GM23338 (cell line): ENCODE measurements around the gene ETHE1. TPM values are rescaled to one million over a fixed set of nuclear protein-coding genes. Genes with fewer than 3 reads are reported as not detected.

ENCODE experiments used
- CREB1 ChIP-seq: fragments of 250-450 bp; sonication (Bioruptor Pico); IDR thresholded peaks from 2 replicates; pipeline ENCODE4 v1.5.0; 2020; ENCODE audit warnings: low read depth, mild to moderate bottlenecking, moderate library complexity
- CTCF ChIP-seq, 2 experiments: fragments of 200-600 bp in 1 of 2; sonication (generic) in 1 of 2; conservative IDR thresholded peaks; 2 replicates each; pipeline versions ENCODE4 v1.5.1 to v1.6.1; 2016 to 2017; ENCODE audit warnings: antibody characterized with exemption in 2 of 2, low read depth in 2 of 2, mild to moderate bottlenecking in 2 of 2, moderate library complexity in 1 of 2
- ETS1 ChIP-seq: IDR thresholded peaks from 2 replicates; pipeline ENCODE4 v1.6.1; 2016; ENCODE audit warnings: antibody characterized with exemption
- EZH2 ChIP-seq: fragments of 200-600 bp; sonication (generic); IDR thresholded peaks from one replicate; pipeline ENCODE4 v1.8.0; 2017; ENCODE audit warnings: antibody characterized with exemption, mild to moderate bottlenecking, low read depth; ENCODE audit not compliant: unreplicated experiment
- EZH2phosphoT487 ChIP-seq: fragments of 200-600 bp; sonication (generic); IDR thresholded peaks from one replicate; pipeline ENCODE4 v1.8.1; 2018; ENCODE audit warnings: antibody characterized with exemption; ENCODE audit not compliant: unreplicated experiment
- NANOG ChIP-seq: IDR thresholded peaks from 2 replicates; pipeline ENCODE4 v1.6.1; 2016; ENCODE audit warnings: antibody characterized with exemption, borderline replicate concordance
- POLR2AphosphoS5 ChIP-seq: IDR thresholded peaks from 2 replicates; pipeline ENCODE4 v1.6.1; 2016; ENCODE audit warnings: antibody characterized with exemption, low read depth
- STAT1 ChIP-seq: IDR thresholded peaks from one replicate; pipeline ENCODE4 v1.6.1; 2016; ENCODE audit warnings: antibody characterized with exemption; ENCODE audit not compliant: unreplicated experiment
- ZNF331 ChIP-seq: fragments of 250-450 bp; sonication (Bioruptor Pico); IDR thresholded peaks from 2 replicates; pipeline ENCODE4 v1.5.0; 2020; ENCODE audit warnings: low read depth, mild to moderate bottlenecking, moderate library complexity
- ZNF462 ChIP-seq: fragments of 250-450 bp; sonication (Bioruptor Pico); IDR thresholded peaks from 2 replicates; pipeline ENCODE4 v1.5.0; 2020; ENCODE audit warnings: mild to moderate bottlenecking, moderate library complexity
- polyA plus RNA-seq: library from polyadenylated mRNA; unstranded; fragments of >200 nt; fragmentation: Nextera tagmentation; extraction: Ambion mirVana; gene quantifications from 2 replicates; pipeline ENCODE4 v1.2.1, GENCODE V29; 2016
- total RNA-seq: library from RNA; depleted of rRNA; stranded (reverse); fragments of >200 nt; shearing (Covaris generic); gene quantifications from 2 replicates; pipeline ENCODE4 v1.2.3, GENCODE V29; 2014

The ETHE1 gene
- total and polyA plus RNA-seq, 2 experiments from 2014 or later: 11.1 to 25.5 TPM

- TF ChIP-seq ZNF462 (CRISPR knock-in tag): no peak
- no peak for TF ChIP-seq POLR2AphosphoS5
- TF ChIP-seq EZH2phosphoT487: no peak
- TF ChIP-seq CREB1: no peak
- TF ChIP-seq ZNF331 (CRISPR knock-in tag): no peak
- TF ChIP-seq EZH2: no peak
- no peak for TF ChIP-seq CTCF (conservative IDR thresholded peaks at IDR 0.05; ENCODE audit: low read depth in 2 of 2)
- TF ChIP-seq STAT1: no peak
- TF ChIP-seq NANOG: no peak
- TF ChIP-seq ETS1: no peak
Observed at GRCh38 chr19:43505186-43505456, 21.9 kb downstream of the ETHE1 start (continued).
